ENCODE data around the gene ZNF423.

ZNF423 gene

GRCh38 chr16:49778202-49778930, 77.5 kb downstream of the ZNF423 start:
- in situ Hi-C loops (cut with HindIII; ENCODE audit: low pct_unique_long_range_greater_than_20kb, low sequenced_read_pairs): no loop called here
- TF ChIP-seq JUND (IDR thresholded peaks at IDR 0.05; ENCODE audit: low read depth): no peak
- DNase-seq (ENCODE audit: low read depth in 1 of 2, low spot score in 1 of 2): no peak

GRCh38 chr16:49776734-49777133, 79.2 kb downstream of the ZNF423 start:
- no peak for TF ChIP-seq JUND (IDR thresholded peaks at IDR 0.05; ENCODE audit: low read depth)
- no peak for DNase-seq (ENCODE audit: low read depth in 1 of 2, low spot score in 1 of 2)
- in situ Hi-C loops (cut with HindIII; ENCODE audit: low pct_unique_long_range_greater_than_20kb, low sequenced_read_pairs): no loop called here

GRCh38 chr16:49776085-49776595, 79.8 kb downstream of the ZNF423 start:
- in situ Hi-C loops (cut with HindIII; ENCODE audit: low pct_unique_long_range_greater_than_20kb, low sequenced_read_pairs): no loop called here
- no peak for TF ChIP-seq JUND (IDR thresholded peaks at IDR 0.05; ENCODE audit: low read depth)
- DNase-seq (ENCODE audit: low read depth in 1 of 2, low spot score in 1 of 2): no peak

DNA sequence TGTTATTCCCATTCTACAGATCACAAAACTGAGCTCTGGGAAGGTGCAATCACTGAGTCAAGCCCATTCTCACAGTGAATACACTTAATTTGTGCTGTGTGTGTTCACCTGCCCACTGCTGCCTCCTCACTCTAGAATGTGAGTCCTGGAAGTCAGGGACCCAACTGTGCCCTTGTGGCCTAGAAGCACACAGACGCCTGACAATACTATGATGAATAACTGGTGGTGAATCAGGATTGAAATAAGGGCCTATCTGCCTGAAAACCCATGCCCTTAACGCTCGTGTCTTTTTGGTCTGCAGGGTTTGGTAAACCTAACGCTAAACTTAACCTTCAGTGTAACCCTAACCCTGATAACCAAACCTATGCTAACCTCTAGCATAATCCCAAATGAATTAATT, 80.3 kb downstream of the ZNF423 start:
- in situ Hi-C loops (cut with HindIII; ENCODE audit: low pct_unique_long_range_greater_than_20kb, low sequenced_read_pairs): no loop called here
- TF ChIP-seq JUND (IDR thresholded peaks at IDR 0.05; ENCODE audit: low read depth): no peak
- no peak for DNase-seq (ENCODE audit: low read depth in 1 of 2, low spot score in 1 of 2)

DNA sequence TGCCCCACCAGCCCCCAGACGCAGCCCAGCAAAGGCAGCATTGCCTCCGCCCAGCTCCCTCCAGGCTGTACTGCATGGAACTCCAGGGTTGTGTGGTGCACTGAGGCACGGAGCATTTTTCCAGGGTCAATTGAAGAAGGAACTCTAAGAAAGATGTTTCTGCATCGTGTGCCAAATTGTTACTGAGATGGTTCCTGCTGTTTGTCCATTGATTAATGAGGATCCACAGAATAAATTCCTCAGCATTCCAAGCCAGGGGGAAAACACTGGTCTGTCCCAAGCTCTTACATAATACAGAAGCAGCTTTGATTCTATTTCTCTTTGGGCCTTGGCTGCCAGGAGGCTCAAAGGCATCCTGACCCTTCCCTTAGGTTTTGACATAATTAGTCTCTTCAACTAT, 80.9 kb downstream of the ZNF423 start:
- in situ Hi-C loops (cut with HindIII; ENCODE audit: low pct_unique_long_range_greater_than_20kb, low sequenced_read_pairs): no loop called here
- no peak for TF ChIP-seq JUND (IDR thresholded peaks at IDR 0.05; ENCODE audit: low read depth)
- no peak for DNase-seq (ENCODE audit: low read depth in 1 of 2, low spot score in 1 of 2)

GRCh38 chr16:49773534-49774475, 82.1 kb downstream of the ZNF423 start:
- in situ Hi-C loops (cut with HindIII; ENCODE audit: low pct_unique_long_range_greater_than_20kb, low sequenced_read_pairs): no loop called here
- DNase-seq (ENCODE audit: low read depth in 1 of 2, low spot score in 1 of 2): no peak
- no peak for TF ChIP-seq JUND (IDR thresholded peaks at IDR 0.05; ENCODE audit: low read depth)

DNA sequence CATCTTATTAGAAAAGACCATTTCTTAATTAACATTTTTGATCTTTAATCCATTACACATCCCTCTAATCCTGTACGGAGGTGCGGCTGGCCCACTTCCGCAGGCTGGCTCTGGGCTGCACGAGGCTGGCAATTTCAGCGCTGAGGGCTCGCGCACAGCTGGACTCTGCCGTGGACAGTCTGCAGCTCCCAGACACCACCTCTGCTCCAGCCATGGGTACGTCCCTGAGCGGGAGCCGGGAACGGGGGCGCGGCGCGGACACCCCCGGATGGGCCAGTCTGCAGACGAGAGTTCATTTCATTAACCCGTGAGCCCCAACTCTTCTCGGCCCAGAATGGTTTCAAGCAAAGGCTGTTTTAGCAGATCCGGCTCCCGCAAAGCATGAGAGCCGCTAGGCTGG, 87.9 kb downstream of the ZNF423 start:
- TF ChIP-seq JUND (IDR thresholded peaks at IDR 0.05; ENCODE audit: low read depth): no peak
- in situ Hi-C loops (cut with HindIII; ENCODE audit: low pct_unique_long_range_greater_than_20kb, low sequenced_read_pairs): no loop called here
- no peak for DNase-seq (ENCODE audit: low read depth in 1 of 2, low spot score in 1 of 2)

DNA sequence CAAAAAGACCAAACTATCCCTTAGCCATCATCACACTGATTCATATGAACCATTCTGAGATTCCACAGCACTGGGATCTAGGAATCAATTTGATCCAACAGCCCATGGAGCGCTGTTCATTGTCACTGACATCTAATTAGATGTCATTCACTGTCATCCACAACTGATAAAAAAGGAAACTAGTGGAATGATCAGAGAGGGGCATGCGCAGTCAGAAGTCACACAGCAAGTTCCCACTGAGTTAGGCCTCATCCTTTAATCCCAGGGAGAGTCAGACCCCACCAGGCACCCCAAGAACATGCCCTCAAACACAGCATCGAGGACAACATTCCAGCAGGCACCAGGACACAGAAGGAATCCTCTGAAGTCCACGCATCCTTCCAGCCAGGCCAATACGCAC, 88.5 kb downstream of the ZNF423 start:
- TF ChIP-seq JUND (IDR thresholded peaks at IDR 0.05; ENCODE audit: low read depth): no peak
- in situ Hi-C loops (cut with HindIII; ENCODE audit: low pct_unique_long_range_greater_than_20kb, low sequenced_read_pairs): no loop called here
- no peak for DNase-seq (ENCODE audit: low read depth in 1 of 2, low spot score in 1 of 2)

GRCh38 chr16:49766225-49766624, 89.7 kb downstream of the ZNF423 start:
- in situ Hi-C loops (cut with HindIII; ENCODE audit: low pct_unique_long_range_greater_than_20kb, low sequenced_read_pairs): no loop called here
- no peak for TF ChIP-seq JUND (IDR thresholded peaks at IDR 0.05; ENCODE audit: low read depth)
- DNase-seq (ENCODE audit: low read depth in 1 of 2, low spot score in 1 of 2): no peak

- no peak for TF ChIP-seq JUND (IDR thresholded peaks at IDR 0.05; ENCODE audit: low read depth)
- in situ Hi-C loops (cut with HindIII; ENCODE audit: low pct_unique_long_range_greater_than_20kb, low sequenced_read_pairs): no loop called here
- no peak for DNase-seq (ENCODE audit: low read depth in 1 of 2, low spot score in 1 of 2)
Measured at GRCh38 chr16:49763826-49764225, 92.1 kb downstream of the ZNF423 start.

GRCh38 chr16:49760815-49761214, 95.1 kb downstream of the ZNF423 start:
- no peak for TF ChIP-seq JUND (IDR thresholded peaks at IDR 0.05; ENCODE audit: low read depth)
- no peak for DNase-seq (ENCODE audit: low read depth in 1 of 2, low spot score in 1 of 2)
- in situ Hi-C loops (cut with HindIII; ENCODE audit: low pct_unique_long_range_greater_than_20kb, low sequenced_read_pairs): no loop called here

GRCh38 chr16:49757559-49758069, 98.3 kb downstream of the ZNF423 start:
- in situ Hi-C loops (cut with HindIII; ENCODE audit: low pct_unique_long_range_greater_than_20kb, low sequenced_read_pairs): no loop called here
- no peak for TF ChIP-seq JUND (IDR thresholded peaks at IDR 0.05; ENCODE audit: low read depth)
- no peak for DNase-seq (ENCODE audit: low read depth in 1 of 2, low spot score in 1 of 2)

All from T47D (cell line).